G401 (cell line): ENCODE data around the gene DPM2. TPM values are rescaled to one million over a fixed set of nuclear protein-coding genes. Genes with fewer than 3 reads are reported as not detected.

Source experiments
- DNase-seq: peaks from one replicate; pipeline ENCODE4 v3.0.0-alpha.2; 2015; ENCODE audit warnings: low spot score
- in situ Hi-C: cut with HindIII; loops from 2 replicates; pipeline ENCODE4 v1.10.0; 2016; ENCODE audit warnings: low sequenced_read_pairs, mixed read lengths
- total RNA-seq: library from RNA; depleted of rRNA; stranded (reverse); fragments of >200 nt; shearing (Covaris generic); gene quantifications from 2 replicates; pipeline ENCODE4 v1.2.3, GENCODE V29; 2014; rRNA removed

Gene DPM2
- total RNA-seq, 1 experiment from 2014 or later, result 39.0 TPM

DNA sequence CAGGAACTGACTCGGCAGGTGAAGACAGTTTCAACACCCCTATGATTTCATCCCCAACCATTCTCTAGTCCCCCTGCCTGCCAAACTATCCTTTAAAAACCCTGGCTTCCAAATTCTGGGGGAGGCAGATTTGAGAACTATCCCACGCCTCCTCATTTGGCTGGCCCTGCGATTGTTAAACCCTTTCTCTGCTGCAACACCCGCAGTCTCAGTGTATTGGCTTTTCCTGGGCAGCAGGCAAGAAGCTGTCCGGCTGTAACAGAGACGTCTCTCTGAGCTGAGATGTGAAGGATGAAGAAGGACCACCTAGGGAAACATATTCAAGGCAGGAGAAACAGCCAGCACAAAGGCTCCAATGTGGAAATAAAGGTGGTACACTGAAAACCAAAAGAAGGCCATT, 44.8 kb downstream of the DPM2 start:
- in situ Hi-C loops, result no loop called here
- DNase-seq, result no peak

DNA sequence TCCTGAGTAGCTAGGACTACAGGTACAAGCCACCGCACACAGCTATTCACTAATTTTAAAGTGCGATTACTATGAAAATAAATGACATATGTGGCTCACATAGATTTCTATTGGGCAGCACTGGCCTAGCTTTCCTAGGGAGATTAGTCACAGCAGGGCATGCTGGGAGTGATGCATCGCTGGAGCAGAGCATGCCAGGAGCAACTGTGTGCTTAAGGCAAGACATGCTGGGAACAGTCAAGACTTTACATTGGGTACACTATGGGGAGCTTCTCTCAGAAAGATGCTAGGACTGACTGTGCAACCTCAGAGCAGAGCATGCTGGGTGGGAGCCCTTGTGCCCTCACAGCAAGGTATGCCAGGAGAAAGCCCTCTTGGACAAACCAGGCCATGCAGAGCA, 47.6 kb downstream of the DPM2 start:
- DNase-seq, result no peak
- in situ Hi-C loops, result no loop called here

DNA sequence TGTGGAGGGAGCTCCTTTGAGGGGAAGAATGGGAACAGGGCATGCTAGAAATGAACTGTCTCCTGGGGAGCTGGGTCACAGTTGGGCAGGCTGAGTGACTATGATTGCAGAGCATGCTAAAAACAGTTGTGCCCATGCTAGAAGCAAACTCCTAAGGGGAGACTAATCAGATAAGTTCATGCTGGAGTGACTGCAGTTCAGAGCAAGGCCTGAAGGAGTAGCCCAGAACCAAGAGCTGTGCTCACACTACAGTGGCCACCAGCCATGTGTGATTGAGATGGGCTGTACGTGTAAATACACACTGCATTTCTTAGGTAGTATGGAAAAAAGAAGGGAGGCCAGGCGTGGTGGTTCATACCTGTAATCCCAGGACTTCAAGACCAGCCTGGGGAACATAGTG, 49.9 kb downstream of the DPM2 start:
- no peak for DNase-seq
- in situ Hi-C loops, result no loop called here

DNA sequence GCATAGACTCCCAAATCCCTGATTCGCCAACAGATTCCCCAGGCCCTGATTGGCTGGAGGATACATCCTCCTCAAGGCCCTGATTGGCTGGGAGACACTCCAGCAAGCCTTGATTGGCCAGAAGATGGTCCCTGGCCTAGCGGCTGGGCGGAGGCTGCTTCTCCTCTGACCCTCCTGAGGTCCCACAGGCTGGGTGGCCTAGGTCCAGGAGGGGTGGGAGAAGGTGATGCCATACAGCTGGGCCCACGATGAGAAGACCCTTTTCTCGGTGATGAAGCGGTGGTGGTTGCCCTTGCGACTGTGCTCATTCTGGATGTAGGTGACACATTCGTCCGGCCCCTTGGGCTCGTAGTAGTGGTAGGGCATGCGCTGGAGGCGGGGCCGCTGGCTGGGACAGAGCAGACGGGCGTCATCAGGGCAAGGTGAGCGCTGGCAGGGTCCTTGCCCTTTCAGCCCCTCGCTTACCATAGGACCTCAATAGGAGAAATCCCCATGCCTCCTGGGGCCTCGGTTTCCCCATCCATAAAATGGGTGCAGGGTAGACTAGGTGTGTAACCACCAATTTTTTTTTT, 51.2 kb downstream of the DPM2 start:
- in situ Hi-C loops, result no loop called here
- DNase-seq, result no peak

DNA sequence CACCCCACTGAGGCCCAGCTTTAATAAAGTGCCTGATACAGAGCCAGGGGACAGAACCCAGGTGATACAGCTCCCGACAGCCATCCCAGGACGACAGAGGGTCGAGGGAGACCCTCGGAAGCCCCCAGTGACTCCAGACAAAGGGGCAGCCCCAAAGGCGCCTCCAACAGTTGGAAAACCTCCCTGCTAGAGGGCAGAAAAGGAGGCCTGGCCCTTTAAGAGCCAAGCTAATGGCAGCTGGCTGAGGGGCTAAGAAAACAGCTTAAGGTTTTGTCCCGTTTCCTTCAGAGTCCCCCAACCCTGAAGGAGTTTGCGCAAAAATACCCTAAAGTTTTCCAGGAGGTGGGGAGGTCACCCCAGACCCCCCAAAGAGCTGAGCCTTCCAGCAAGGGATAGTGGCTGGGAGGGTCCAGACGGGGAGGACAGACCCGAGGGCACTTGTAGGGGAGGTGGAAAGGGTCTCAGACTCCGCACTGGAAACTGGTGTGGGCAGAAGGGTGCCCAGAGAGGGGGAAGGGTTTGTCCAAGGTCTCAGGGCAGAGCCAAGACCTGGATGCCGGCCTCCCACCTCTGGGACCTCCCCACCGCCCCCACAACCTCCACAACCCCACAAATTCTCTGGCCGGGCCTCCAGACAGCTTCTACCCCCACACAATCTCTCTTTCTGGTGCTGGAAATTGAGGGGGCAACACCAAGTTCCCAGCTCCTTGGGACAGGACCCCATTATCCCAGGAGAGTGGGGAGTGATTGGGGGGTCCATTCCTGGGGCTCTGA, 52.0 kb downstream of the DPM2 start:
- in situ Hi-C loops, result no loop called here
- DNase-seq, result no peak

Other genes starting within 250 kb of the DPM2 start
- not detected in 2 replicates for gene CFAP157, start 230.9 kb downstream of the DPM2 start, total RNA-seq
- 33.3 and 35.0 TPM in 2 replicates for gene PTRH1, start 222.2 kb downstream of the DPM2 start, total RNA-seq
- gene TTC16, start 221.8 kb downstream of the DPM2 start, total RNA-seq, result not detected in 2 replicates
- 17.9 and 25.0 TPM in 2 replicates for gene TOR2A, start 202.6 kb downstream of the DPM2 start, total RNA-seq
- 4.6 and 6.5 TPM in 2 replicates for gene SH2D3C, start 159.2 kb downstream of the DPM2 start, total RNA-seq
- 103 and 121 TPM in 2 replicates for gene CDK9, start 151.8 kb downstream of the DPM2 start, total RNA-seq
- gene FPGS, start 135.0 kb downstream of the DPM2 start, total RNA-seq, result 164 and 188 TPM in 2 replicates
- gene ENG, start 83.2 kb downstream of the DPM2 start, total RNA-seq, result 2.6 and 4.4 TPM in 2 replicates
- 46.4 and 62.6 TPM in 2 replicates for gene AK1, start 60.2 kb downstream of the DPM2 start, total RNA-seq
- 44.8 and 73.0 TPM in 2 replicates for gene ST6GALNAC6, start 38.3 kb downstream of the DPM2 start, total RNA-seq
- 31.9 and 32.8 TPM in 2 replicates for gene ST6GALNAC4, start 20.8 kb downstream of the DPM2 start, total RNA-seq
- 0.68 and 23.4 TPM in 2 replicates for gene PIP5KL1, start 7.1 kb downstream of the DPM2 start, total RNA-seq
- 12.4 and 18.6 TPM in 2 replicates for gene EEIG1, start 43.1 kb upstream of the DPM2 start, total RNA-seq
- gene NAIF1, start 129.5 kb upstream of the DPM2 start, total RNA-seq, result 5.4 and 6.6 TPM in 2 replicates
- 25.5 and 29.0 TPM in 2 replicates for gene SLC25A25, start 130.4 kb upstream of the DPM2 start, total RNA-seq
- 85.7 and 122 TPM in 2 replicates for gene PTGES2, start 189.9 kb upstream of the DPM2 start, total RNA-seq
- gene LCN2, start 211.6 kb upstream of the DPM2 start, total RNA-seq, result 13.5 TPM in 1 of 2 replicates, not detected in the other
- gene BBLN, start 222.4 kb upstream of the DPM2 start, total RNA-seq, result 121 and 125 TPM in 2 replicates